HCT116 (cell line): Measurements from ENCODE around the gene HSPB7. TPM values are rescaled to one million over a fixed set of nuclear protein-coding genes. Genes with fewer than 3 reads are reported as not detected.

Experiments
- ATAC-seq: fragments of 200-7000 bp; cut with Tn5 transposase; 2 replicates; pipeline ENCODE4 v1.9.1; 2020; ENCODE audit warnings: mild to moderate bottlenecking, moderate library complexity
- BruUV-seq: library from RNA; stranded (reverse); fragments of 400-500 nt; replicated peaks from 2 replicates; lab custom pipeline; 2021; lab: Mats Ljungman, UMichigan
- CTCF ChIA-PET: fragments of 300-600 bp; sonication (Branson Sonifier 250); formaldehyde crosslinking; loops from one replicate; lab custom pipeline; 2021; ENCODE audit warnings: antibody characterized with exemption; lab: Charles Lee
- POLR2A ChIA-PET: fragments of 300-600, 350-600 bp; sonication (Branson Sonifier 250); formaldehyde crosslinking; loops from one replicate; lab custom pipeline; 2021; ENCODE audit warnings: antibody characterized with exemption; lab: Charles Lee
- RAD21 ChIA-PET, 2 experiments: fragments of 300-600 bp; sonication (Branson Sonifier 250); formaldehyde crosslinking; loops; one replicate each; lab custom pipeline; 2023; ENCODE audit warnings: low total read pairs in 2 of 2; ENCODE audit not compliant: uncharacterized antibody in 2 of 2, unreplicated experiment in 2 of 2, low non-redundant PET in 1 of 2; lab: Charles Lee
- DNase-seq: peaks from one replicate; pipeline ENCODE4 v3.0.0-alpha.2; 2010; ENCODE audit warnings: low read depth, low spot score
- H2AFZ ChIP-seq: fragments of 200-600 bp; shearing (Covaris generic), sonication (generic); 2 replicates; pipeline ENCODE4 v1.6.1; 2017; ENCODE audit warnings: low read depth, mixed run types, mixed read lengths, antibody characterized with exemption, low read length; ENCODE audit not compliant: poor library complexity, severe bottlenecking
- H3K27ac ChIP-seq: 2 replicates; pipeline ENCODE4 v1.5.1; 2012; ENCODE audit warnings: low read depth, low read length
- H3K27me3 ChIP-seq: fragments of 200-600 bp; sonication (generic); 2 replicates; pipeline ENCODE4 v1.6.1; 2016; ENCODE audit warnings: mixed run types, low read length, mixed read lengths; ENCODE audit not compliant: insufficient read depth
- H3K36me3 ChIP-seq, 2 experiments: fragments of 200-500 bp in 1 of 2; fragments of 200-600 bp in 1 of 2; sonication (Bioruptor generic) in 1 of 2; sonication (generic) in 1 of 2; 2 replicates each; pipeline versions ENCODE4 v1.5.1 to v1.6.1; 2014 to 2016; ENCODE audit warnings: low read length in 2 of 2, inconsistent platforms in 1 of 2, mixed read lengths in 1 of 2, mixed run types in 1 of 2; ENCODE audit not compliant: insufficient read depth in 2 of 2, control insufficient read depth in 1 of 2
- H3K4me1 ChIP-seq, 2 experiments: fragments of 200-600 bp in 1 of 2; sonication (generic) in 1 of 2; 2 replicates each; pipeline versions ENCODE4 v1.5.1 to v1.6.1; 2012 to 2017; ENCODE audit warnings: low read length in 2 of 2, inconsistent platforms in 1 of 2, mild to moderate bottlenecking in 1 of 2, mixed read lengths in 1 of 2, mixed run types in 1 of 2, moderate library complexity in 1 of 2; ENCODE audit not compliant: insufficient read depth in 2 of 2, control insufficient read depth in 1 of 2
- H3K4me2 ChIP-seq: fragments of 200-600 bp; sonication (generic); 2 replicates; pipeline ENCODE4 v1.6.1; 2017; ENCODE audit warnings: mixed run types, low read length, mixed read lengths
- H3K4me3 ChIP-seq, 2 experiments: fragments of 200-600 bp in 1 of 2; sonication (generic) in 1 of 2; replicated peaks in 1 of 2; 2 replicates each; pipeline ENCODE4 v1.5.1; 2011 to 2016; ENCODE audit warnings: low read length in 2 of 2, control low read depth in 1 of 2, low read depth in 1 of 2, mild to moderate bottlenecking in 1 of 2, mixed read lengths in 1 of 2, mixed run types in 1 of 2
- H3K79me2 ChIP-seq: fragments of 200-600 bp; sonication (generic); 2 replicates; pipeline ENCODE4 v1.6.1; 2017; ENCODE audit warnings: mild to moderate bottlenecking, mixed run types, low read length, moderate library complexity, mixed read lengths; ENCODE audit not compliant: insufficient read depth
- H3K9ac ChIP-seq: fragments of 200-600 bp; sonication (generic); 2 replicates; pipeline ENCODE4 v1.6.1; 2016; ENCODE audit warnings: low read length, mixed read lengths
- H3K9me2 ChIP-seq: fragments of 200-600 bp; sonication (generic), shearing (Covaris generic); 2 replicates; pipeline ENCODE4 v1.6.1; 2017; ENCODE audit warnings: mixed run types, mild to moderate bottlenecking, moderate library complexity; ENCODE audit not compliant: insufficient read depth
- H3K9me3 ChIP-seq, 2 experiments: fragments of 200-500 bp in 1 of 2; fragments of 200-600 bp in 1 of 2; sonication (Bioruptor generic) in 1 of 2; sonication (generic) in 1 of 2; 2 replicates each; pipeline ENCODE4 v1.6.1; 2014 to 2017; ENCODE audit warnings: low read length in 2 of 2, mixed read lengths in 2 of 2, inconsistent platforms in 1 of 2, low read depth in 1 of 2, mild to moderate bottlenecking in 1 of 2, mixed run types in 1 of 2, moderate library complexity in 1 of 2; ENCODE audit not compliant: control insufficient read depth in 1 of 2, insufficient read depth in 1 of 2
- H4K20me1 ChIP-seq: fragments of 200-600 bp; sonication (generic), shearing (Covaris generic); 2 replicates; pipeline ENCODE4 v1.6.1; 2017; ENCODE audit warnings: mixed run types, mild to moderate bottlenecking, moderate library complexity; ENCODE audit not compliant: insufficient read depth
- EZH2phosphoT487 ChIP-seq: fragments of 200-600 bp; IDR thresholded peaks from 2 replicates; pipeline ENCODE4 v1.6.1; 2018; ENCODE audit warnings: antibody characterized with exemption, borderline replicate concordance
- POLR2A ChIP-seq: IDR thresholded peaks from 2 replicates; pipeline ENCODE4 v1.7.0; 2011; ENCODE audit warnings: borderline replicate concordance; ENCODE audit not compliant: insufficient read depth, insufficient read length; ENCODE audit errors: extremely low read depth
- TCF7L2 ChIP-seq: IDR thresholded peaks from 2 replicates; pipeline ENCODE4 v1.7.0; 2011; ENCODE audit warnings: borderline replicate concordance, inconsistent platforms; ENCODE audit not compliant: insufficient read depth, insufficient read length; ENCODE audit errors: extremely low read depth
- intact Hi-C: fragments of 100-400 bp; cut with micrococcal nuclease; formaldehyde crosslinking; loops from 2 replicates; pipeline ENCODE4 v1.10.0; 2022
- total RNA-seq: library from RNA; stranded (reverse); gene quantifications from one replicate; pipeline ENCODE4 v1.2.1, GENCODE V29; 2021; ENCODE audit not compliant: unreplicated experiment
- TF ChIP-seq, protein P1 (sequence below): IDR thresholded peaks from 2 replicates; pipeline ENCODE4 v1.6.1; 2012; ENCODE audit warnings: low read depth
- TF ChIP-seq, protein P2 (sequence below): IDR thresholded peaks from 2 replicates; pipeline ENCODE4 v1.6.1; 2012
- TF ChIP-seq, protein P3 (sequence below): IDR thresholded peaks from 2 replicates; pipeline ENCODE4 v1.6.1; 2012

HSPB7 gene
- total RNA-seq, 1 experiment from 2014 or later: 0.27 TPM

DNA sequence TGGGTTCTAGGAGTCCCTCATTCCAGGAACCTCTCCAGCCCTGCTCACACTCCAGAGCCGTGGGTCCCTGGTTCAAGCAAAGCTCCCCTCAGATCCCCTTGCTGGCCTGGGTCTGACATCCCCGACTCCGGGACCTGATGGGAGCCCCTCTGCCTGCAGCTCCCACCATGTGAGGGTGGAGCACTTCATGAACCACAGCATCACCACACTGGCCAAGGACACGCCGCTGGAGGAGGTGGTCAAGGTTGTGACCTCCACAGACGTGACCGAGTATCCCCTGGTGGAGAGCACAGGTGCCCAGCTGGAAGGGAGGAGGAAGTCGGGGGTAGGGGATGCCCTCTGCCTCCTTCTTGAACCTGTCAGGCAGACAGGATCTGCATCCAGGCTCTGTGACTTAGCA is 13.7 kb upstream of the HSPB7 start:
- H3K79me2 ChIP-seq: no peaks in the 10 kb centered on the region
- H3K9me3 ChIP-seq: no peaks in the 10 kb centered on the region
- ATAC-seq: no peak
- POLR2A ChIA-PET: no interaction called here
- no peaks in the 10 kb centered on the region for H4K20me1 ChIP-seq
- BruUV-seq: no TSS peak
- H3K36me3 ChIP-seq: no peaks in the 10 kb centered on the region
- DNase-seq: no peak
- no peak overlapping the region for H2AFZ ChIP-seq
- H3K9ac ChIP-seq: no peak overlapping the region
- intact Hi-C loops: no loop called here
- peaks cover 2 to 18% of the 10 kb centered on the region in 2 experiments; a peak in 3 of 4 replicates for H3K4me1 ChIP-seq
- RAD21 ChIA-PET: no interaction called here
- no peak overlapping the region for H3K27ac ChIP-seq
- H3K27me3 ChIP-seq: no peaks in the 10 kb centered on the region
- TF ChIP-seq, protein P1, sequence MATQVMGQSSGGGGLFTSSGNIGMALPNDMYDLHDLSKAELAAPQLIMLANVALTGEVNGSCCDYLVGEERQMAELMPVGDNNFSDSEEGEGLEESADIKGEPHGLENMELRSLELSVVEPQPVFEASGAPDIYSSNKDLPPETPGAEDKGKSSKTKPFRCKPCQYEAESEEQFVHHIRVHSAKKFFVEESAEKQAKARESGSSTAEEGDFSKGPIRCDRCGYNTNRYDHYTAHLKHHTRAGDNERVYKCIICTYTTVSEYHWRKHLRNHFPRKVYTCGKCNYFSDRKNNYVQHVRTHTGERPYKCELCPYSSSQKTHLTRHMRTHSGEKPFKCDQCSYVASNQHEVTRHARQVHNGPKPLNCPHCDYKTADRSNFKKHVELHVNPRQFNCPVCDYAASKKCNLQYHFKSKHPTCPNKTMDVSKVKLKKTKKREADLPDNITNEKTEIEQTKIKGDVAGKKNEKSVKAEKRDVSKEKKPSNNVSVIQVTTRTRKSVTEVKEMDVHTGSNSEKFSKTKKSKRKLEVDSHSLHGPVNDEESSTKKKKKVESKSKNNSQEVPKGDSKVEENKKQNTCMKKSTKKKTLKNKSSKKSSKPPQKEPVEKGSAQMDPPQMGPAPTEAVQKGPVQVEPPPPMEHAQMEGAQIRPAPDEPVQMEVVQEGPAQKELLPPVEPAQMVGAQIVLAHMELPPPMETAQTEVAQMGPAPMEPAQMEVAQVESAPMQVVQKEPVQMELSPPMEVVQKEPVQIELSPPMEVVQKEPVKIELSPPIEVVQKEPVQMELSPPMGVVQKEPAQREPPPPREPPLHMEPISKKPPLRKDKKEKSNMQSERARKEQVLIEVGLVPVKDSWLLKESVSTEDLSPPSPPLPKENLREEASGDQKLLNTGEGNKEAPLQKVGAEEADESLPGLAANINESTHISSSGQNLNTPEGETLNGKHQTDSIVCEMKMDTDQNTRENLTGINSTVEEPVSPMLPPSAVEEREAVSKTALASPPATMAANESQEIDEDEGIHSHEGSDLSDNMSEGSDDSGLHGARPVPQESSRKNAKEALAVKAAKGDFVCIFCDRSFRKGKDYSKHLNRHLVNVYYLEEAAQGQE: no peak
- no peak for TF ChIP-seq POLR2A
- no peak for TF ChIP-seq TCF7L2
- TF ChIP-seq, protein P2, sequence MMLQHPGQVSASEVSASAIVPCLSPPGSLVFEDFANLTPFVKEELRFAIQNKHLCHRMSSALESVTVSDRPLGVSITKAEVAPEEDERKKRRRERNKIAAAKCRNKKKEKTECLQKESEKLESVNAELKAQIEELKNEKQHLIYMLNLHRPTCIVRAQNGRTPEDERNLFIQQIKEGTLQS: no peak
- TF ChIP-seq, protein P3, sequence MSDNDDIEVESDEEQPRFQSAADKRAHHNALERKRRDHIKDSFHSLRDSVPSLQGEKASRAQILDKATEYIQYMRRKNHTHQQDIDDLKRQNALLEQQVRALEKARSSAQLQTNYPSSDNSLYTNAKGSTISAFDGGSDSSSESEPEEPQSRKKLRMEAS: no peak
- TF ChIP-seq EZH2phosphoT487: no peak
- CTCF ChIA-PET: no interaction called here
- no peaks in the 10 kb centered on the region for H3K9me2 ChIP-seq
- H3K4me2 ChIP-seq: no peak overlapping the region
- no peak overlapping the region for H3K4me3 ChIP-seq
